ENCODE measurements around the gene TWIST2.

TWIST2 gene

DNA sequence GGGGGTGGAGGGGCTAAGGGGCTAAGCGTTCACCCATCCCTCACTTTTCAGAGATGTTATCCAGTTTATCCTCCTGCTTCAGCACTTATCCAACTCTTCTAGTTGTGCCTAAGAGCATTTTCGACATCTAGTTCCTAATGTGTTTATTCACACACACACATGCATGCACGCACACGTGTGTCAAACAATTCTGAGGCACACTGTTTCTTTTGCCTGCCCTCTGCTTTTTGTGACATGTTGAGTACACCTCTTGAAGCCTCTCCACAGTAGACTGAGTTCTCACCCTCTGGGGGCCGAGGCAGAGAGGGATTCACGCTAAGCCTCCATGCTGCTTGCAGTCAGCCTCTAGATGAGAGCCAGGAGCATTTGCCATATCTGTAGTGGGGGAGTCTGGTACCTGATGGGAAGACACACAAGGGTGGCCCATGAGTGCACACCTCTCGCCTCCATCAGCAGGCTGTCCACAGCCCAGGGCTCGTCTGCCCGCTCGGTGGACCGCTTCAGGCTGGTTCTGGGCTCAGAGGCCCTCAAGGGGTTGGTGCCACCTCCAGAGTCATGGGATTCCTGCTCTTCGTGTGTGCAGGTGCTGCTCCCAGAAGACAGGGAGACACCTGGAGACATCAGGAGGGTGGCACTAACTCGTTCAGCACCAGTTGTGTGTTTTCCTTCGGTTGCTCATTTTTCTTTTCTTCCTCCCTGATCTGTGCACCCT is 11.9 kb downstream of the TWIST2 start:
- DNase-seq = no peak

GRCh38 chr2:238861013-238861730 is 13.3 kb downstream of the TWIST2 start:
- DNase-seq = no peak

- no peak for DNase-seq
Measured at GRCh38 chr2:238861766-238862315, 14.0 kb downstream of the TWIST2 start.

- DNase-seq = no peak
Measured at GRCh38 chr2:238862701-238863100, 14.8 kb downstream of the TWIST2 start.

DNA sequence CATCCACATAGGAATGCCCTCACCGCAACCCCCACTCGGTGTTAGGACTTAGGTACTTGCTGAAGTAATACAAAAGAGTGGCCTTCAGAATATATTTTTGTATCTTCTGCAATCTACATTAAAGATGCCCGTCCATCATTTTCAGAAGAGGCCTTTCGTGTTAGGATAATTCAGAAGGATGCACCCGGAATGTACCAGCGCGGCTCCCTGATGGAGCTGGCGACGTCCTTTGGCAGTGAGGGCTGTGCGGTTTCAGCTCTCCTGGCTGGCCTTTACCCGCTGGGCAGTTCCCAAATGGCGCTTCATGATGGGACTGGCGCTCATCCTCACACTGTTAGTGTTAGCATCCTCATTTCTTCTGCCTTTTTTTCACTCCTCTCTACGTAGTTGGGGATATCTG is 15.3 kb downstream of the TWIST2 start:
- no peak for DNase-seq

- no peak for DNase-seq
Measured at GRCh38 chr2:238863749-238864206, 15.9 kb downstream of the TWIST2 start.

DNA sequence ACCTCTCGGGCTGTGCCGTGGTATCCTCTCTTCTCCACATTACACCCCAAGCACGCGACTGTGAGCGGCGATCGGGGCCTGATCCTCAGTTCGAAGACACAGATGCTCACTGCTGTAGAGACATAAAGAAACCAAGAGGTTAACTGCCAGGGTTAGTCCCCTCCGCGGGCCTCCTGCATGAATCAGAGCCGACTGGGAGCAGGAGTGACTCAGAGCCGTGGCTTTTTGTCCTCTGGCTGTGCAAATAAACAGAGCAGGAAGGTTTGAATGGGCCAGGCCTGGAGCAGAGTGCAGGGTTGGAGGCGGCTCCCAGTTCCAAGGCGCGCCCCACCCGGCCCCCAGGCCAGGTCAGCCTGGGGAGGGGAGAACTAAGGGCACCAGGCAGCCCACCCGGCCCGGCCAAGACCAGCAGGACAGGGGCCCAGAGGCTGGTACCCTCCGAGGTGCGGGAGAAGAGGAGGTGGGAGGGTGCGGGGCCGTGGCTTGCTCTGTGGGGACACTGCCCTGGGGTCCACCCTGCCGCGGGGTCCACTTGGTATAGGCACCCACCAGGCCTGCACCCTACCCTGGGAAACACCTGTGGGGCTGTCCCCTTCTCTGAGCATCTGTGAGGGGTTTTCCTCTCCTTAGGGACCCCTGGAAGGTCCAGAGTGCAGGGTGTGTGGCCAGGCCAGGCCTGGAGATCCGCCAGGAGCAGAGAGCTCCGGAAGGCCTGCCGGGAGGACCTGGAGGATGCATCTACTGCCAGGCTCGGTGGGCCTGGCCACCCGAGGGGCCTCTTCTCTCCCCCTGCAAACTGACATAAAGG is 16.5 kb downstream of the TWIST2 start:
- no peak for DNase-seq

DNA sequence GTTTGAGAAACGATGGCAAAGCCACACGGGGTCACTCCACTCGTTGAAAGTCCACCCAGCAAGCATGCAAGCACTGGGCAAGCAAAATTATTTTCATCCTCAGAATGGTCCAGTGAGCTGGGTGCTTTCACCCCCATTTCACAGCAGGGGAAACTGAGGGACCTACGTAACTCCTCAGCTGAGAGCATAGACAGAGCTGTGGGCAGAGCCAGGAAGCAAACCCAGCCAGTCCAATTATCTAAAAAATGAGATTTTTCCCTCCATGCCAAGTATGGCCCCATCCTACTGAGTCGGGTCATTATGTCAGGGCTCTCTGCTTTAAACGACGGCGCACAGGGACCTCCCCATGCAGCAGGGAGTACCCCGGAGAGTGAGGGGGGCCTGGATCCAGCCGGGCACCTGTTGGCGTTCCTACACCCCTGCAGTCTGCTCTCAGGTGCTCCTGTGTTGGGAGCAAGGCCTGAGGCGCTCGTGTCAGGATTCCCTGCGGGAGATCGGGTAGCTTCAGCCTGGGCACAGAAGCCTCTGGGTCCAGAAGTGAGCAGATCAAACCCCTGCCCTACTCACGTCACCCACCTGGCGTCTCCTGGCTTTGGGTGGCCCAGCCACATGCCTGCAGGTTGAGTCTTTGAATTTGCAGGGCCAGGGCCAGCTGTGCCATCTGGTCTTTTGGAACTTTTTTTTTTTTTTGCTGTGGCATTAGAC is 17.3 kb downstream of the TWIST2 start:
- no peak for DNase-seq

DNA sequence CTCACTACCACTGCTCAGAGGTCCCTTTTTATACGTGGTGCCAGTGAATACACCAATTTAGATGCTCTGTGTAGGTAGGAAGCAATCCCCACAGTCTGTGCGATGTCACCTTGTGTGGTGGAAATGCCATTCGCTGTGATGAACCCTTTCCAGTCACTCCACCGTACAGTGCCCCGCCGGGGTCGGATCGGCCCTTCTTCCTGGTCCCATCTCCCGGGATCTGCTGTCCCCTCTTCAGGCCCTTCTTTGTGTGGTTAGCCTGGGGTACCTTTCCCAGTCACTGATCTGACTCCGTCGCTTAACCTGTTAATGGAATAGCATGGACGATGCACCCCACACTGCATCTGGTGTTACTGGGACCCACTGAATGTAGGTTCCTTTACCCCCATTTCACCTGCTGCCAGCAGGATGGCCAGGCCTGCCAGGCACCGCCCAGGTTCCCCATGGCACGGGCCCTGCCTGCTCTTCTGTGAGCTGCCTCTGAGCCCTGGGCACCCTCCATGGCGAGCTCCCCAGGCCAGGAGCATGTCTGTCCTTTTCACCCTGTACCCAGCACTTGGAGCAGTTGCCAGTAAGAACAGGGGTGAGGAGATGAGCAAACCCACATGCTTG is 18.0 kb downstream of the TWIST2 start:
- DNase-seq = no peak

- no peak for DNase-seq
Measured at GRCh38 chr2:238866656-238867277, 18.9 kb downstream of the TWIST2 start.

DNA sequence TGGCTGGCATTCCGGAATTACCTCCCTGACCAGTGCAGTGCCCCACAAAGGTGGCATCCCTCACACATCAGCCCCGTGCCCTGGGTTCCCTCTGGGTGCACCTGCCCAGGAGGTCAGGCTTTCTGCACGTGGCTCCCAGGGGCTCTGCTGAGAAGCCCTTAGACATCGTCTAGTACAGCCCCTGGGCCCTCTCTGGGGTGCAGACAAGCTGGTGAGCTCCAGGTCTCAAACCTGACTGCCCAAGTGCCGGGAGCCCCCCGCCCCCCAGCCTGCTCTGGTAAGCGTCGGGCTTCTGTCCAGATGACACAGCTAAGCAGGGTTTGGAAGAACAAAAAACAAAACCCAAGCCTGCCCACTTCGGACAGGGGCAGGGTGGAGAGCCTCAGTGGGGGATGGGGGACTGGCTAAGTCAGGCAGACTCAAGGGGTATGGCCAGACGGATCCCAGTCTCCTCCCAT is 20.2 kb downstream of the TWIST2 start:
- DNase-seq = no peak

DNA sequence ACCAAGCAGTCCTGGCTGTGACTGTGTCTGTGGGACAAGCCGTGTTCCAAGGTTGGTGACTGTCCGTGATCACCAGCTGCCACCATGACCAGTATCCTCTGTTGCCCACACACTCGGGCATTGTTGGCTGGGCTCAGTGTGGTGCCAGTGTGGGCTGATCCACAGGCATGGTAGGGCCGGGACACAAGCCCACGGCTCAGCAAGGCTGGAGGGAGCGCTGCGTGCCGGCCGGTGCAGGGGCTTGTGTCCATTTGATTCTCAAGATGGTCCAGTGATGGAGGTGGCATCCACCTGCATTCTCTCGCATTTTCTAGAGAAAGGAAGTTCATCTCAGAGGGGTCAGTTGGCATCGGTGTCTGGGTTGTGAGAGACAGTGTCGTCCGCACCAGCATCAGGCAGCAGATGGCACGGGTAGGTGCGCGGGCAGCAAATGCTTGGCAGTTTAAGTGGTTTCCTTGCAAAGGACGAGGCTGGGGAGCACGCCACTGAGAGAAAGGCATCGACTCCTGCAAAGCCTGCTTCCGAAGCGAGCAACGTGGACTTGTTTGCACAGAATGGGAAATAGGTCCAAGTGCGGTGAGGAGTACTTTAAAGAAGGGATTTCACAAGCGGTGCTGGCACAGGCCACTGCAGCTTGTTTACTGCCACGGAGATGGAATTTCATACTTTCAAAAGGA is 20.9 kb downstream of the TWIST2 start:
- DNase-seq = no peak

DNA sequence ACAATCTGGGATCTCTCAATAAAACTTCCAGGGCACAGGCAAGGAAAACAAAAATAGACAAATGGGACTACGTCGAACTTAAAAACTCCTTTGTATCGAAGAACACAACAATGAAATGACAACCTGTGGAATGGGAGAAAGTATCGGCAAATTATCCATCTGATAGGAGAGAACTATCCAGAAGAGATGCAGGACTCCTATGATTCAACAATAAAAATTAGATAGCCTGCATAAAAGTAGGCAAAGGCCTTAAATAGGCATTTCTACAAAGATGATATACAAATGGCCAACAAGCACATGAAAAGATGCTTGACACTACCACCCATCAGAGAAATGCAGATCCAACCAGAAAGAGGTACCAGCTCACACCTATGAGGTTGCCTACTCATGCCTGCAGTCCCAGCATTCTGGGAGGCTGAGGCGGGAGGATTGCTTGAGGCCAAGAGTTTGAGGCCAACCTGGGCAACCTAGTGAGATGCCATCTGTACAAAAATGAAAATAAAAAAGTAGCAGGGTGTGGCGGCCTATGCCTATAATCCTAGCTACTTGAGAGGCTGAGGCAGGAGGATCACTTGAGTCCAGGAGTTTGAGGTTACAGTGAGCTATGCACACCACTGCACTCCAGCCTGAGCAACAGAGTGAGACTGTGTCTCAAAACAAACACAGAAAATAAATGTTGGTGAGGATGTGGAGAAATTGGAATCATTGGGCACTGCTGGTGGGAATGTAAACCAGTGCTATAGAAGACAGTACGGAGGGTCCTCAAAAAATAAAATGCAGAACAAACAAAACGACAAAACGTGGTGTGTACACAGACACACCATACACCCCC is 21.6 kb downstream of the TWIST2 start:
- DNase-seq = no peak

GRCh38 chr2:238870261-238870660 is 22.4 kb downstream of the TWIST2 start:
- no peak for DNase-seq

DNA sequence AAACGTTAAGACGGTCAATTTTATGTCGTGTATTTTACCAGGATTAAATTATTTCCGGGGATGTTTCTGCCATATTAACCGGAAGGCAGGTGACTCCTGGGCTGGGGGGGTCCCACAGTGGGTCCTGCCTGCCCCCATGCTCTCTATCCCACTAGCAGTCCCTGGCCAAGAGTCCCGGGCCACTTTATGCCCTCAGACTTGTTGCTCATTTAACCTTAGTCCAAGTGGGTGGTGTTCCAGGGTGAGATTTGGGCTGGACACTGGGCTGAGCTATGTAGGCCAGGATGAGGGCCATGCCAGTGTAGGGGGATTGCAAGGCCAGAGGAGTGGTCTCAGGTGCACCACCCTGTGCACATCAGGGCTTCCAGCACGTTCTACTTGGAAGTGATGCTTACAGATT is 24.1 kb downstream of the TWIST2 start:
- DNase-seq = no peak

DNA sequence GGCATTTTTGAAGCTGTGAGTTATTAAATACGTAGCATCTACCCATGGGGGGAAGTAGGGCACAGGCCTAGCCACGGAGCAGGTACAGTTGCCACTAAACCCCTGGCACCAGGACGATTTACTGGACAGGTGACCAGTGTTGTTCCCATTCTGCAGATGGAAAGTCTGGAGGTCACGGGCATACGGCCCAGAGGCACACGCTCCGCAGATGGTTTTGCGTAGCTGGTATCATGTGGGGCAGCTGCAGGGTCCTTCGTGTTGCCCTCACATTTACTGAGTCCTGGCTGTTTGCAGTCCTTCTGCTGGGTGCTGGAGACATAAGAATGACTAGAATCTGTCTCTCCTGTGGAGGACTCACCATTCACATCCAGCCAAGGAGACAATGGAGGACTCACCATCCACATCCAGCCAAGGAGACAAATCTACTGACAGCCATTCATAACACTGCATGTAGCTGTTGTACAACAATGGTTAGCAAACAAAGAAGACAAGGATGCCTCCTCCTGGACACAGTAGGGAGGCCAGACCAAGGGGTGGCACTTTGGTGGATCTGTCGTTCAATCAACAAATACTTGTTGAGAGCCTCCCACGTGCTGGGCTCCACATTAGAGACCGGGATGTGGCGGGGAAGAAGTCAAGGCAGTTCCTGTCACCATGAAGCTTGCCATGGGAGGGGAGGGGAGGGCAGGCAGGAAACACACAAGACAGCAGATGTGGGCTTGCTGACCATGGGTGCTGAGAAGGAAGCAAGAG is 24.9 kb downstream of the TWIST2 start:
- DNase-seq = no peak

DNA sequence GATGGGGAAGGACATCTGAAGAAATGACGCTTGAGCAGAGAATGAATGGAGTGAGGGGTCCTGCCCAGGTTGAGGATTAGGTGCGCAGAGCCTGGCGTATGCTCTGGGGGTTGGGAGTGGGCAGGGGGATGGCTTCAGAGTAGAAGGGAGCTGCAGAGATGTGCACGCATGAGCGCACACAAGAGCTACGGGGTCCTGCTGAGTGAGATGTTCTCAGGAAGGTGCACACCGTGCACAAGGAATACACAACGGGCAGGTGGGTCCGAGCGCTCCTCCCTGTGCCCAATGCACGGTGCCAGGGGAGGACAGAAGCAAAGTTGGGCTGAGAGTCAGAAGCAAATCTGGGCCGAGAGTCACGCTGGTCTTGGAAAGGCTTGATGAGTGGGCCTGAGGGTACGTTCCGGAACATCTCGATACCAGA is 25.5 kb downstream of the TWIST2 start:
- DNase-seq = no peak

DNA sequence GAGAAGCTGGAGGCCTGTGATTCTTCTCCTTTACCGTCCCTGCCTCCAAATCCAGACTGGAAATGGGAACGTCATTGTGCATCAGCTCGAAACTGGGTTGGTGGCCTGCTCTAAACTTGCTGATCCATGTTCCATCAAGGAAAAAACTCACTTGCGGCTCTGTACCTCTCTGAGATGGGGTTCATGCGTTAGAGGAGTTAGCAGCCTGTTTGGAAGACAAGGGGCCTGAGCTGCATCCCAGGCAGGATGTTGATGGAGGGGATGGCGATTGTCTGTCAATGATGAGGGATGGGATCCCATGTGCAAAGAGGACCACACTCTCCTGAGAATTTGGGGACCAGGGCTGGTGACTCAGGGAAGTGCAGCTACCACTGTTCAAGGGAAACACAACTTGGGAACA is 26.0 kb downstream of the TWIST2 start:
- DNase-seq = no peak

DNA sequence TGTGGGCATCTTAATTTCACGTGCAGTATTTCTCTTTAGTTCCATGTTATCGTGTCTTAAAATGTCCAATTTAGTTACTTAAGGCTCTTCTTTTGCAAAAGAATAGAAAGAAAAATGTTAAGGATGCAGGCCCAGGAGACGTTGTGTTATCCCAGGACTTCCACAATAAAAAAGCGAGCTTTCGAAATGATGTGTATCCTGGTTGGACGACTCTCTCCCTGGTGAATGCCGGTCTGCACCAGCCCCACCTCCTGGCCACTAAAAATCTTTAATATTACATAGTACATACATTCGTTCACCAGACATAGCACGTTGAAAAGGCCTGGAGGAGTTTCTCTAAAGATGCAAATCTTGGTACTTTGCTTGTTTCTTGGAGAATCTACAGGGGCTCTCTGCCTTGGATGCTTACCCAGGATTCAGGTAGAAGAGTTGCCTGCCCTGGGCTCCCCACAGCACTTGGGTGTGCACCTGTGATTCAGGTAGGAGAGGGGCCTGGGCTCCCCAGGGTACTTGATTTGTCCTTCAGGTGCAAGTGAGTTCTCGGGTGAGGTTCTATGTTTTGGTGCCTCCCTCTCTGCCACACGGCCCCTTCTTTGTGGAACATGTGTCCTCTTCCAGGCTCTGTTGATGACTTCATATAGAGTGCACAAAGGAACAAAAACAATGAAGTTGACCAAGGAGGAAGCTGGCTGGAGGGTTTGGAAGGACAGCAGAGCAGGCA is 26.6 kb downstream of the TWIST2 start:
- no peak for DNase-seq
